ENCODE measurements around the gene CEP350.

- no peak for TF ChIP-seq POLR2AphosphoS5 (IDR thresholded peaks at IDR 0.05)
- no peak for TF ChIP-seq CTCF (IDR thresholded peaks at IDR 0.05)
- no peak for TF ChIP-seq POLR2A (IDR thresholded peaks at IDR 0.05)
Observed at GRCh38 chr1:179935909-179936496, 18.6 kb upstream of the CEP350 start.
